ENCODE data around the gene ATP6V0A1. TPM values are rescaled to one million over a fixed set of nuclear protein-coding genes. Genes with fewer than 3 reads are reported as not detected.

Gene ATP6V0A1
- total and polyA plus RNA-seq, 4 experiments from 2014 or later: 3.9 to 15.9 (median 9.7) TPM

DNA sequence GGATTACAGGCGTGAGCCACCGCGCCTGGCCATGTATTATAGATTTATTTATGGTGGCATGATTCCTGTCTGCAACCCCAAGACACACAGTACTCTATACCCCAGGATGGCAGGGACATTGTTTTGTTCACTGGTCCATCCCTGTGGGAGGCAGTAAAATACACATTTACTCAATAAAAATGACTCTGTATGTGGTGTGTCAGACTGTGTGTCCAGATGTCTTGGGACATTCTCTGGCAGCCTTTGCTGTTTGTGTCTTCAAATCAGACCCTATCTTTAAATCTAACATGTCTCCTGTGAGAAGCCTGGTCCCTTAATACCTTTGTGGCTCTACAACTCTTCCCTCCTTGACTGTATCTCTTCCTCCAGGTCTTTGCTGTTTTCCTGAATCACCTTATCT is 101.6 kb downstream of the ATP6V0A1 start:
- POLR2A ChIA-PET (ENCODE audit: partially characterized antibody): interaction anchor here (1.0 kb wide), 1 partner anchor 19 kb away, joined by 3 read pairs; no protein-coding TSS in a partner anchor
- intact Hi-C loops (cut with micrococcal nuclease): no loop called here

GRCh38 chr17:42561897-42562387 is 103.3 kb downstream of the ATP6V0A1 start, which contains the start of gene COASY:
COASY (plus strand) TSS chr17:42562148; CDS start chr17:42562623, 475 bp downstream.
- Mint-ChIP-seq H3K36me3 (peaks cover 0 to 23% of the 10 kb centered on the region in 2 donors), H3K27ac (peak within 1 kb of the TSS; percentile 91 to 98 (median 96)), H3K4me3 (peak within 1 kb of the TSS; percentile 90 to 95 (median 92)), H3K4me1 (peaks cover 14 to 52% (median 36%) of the 10 kb centered on the region in 4 donors), H3K27me3 (no peaks in the 10 kb centered on the region), H3K9me3 (peaks cover 0 to 2% (median 0%) of the 10 kb centered on the region in 8 donors)
- ChIA-PET CTCF (ENCODE audit: partially characterized antibody) (interaction anchor here (0.8 to 2.3 kb wide), 2 partner anchors 16 to 21 kb away, joined by 3 to 10 read pairs; partner anchors contain the start of gene PSMC3IP), POLR2A (ENCODE audit: partially characterized antibody) (interaction anchor here (0.5 to 1.3 kb wide), 3 partner anchors 8 to 26 kb away, joined by 3 to 7 read pairs (median 4); partner anchors contain the start of genes NAGLU and PSMC3IP)
- intact Hi-C loops (cut with micrococcal nuclease): loop anchor here (1.0 to 2.0 kb wide), 2 partner anchors 8 to 15 kb away; partner anchors contain the start of gene PSMC3IP
- peaks cover 38% of the 10 kb centered on the region for H3K4me1 ChIP-seq (ENCODE audit: insufficient read depth, low read length)
- no peaks in the 10 kb centered on the region for H3K9me3 ChIP-seq (ENCODE audit: control insufficient read depth in 1 of 2, low read length in 2 of 2)
- H3K27me3 ChIP-seq (ENCODE audit: insufficient read depth, low read length): no peaks in the 10 kb centered on the region
- peaks cover 23% of the 10 kb centered on the region for H3K36me3 ChIP-seq (ENCODE audit: insufficient read depth, low read length)
- peak within 1 kb of the TSS; percentile 85 for H3K27ac ChIP-seq (ENCODE audit: low read depth, low read length)
- H3K4me3 ChIP-seq (ENCODE audit: low read length in 2 of 2): peak within 1 kb of the TSS; percentile 62 to 93
- peak; percentile 88 to 91 (median 89) for DNase-seq

More for the DNA sequence above, 101.6 kb downstream of the ATP6V0A1 start:
- H3K4me1 ChIP-seq (ENCODE audit: insufficient read depth, low read length): peaks cover 33% of the 10 kb centered on the region
- CTCF ChIA-PET (ENCODE audit: partially characterized antibody): interaction anchor here (2.0 kb wide), 1 partner anchor 12 kb away, joined by 9 read pairs; no protein-coding TSS in a partner anchor
- H3K27ac Mint-ChIP-seq: peak overlapping the region in 4 of 7 donors; percentile 2 to 96 (median 64)
- peaks cover 0 to 2% (median 0%) of the 10 kb centered on the region in 8 donors for H3K9me3 Mint-ChIP-seq
- peaks cover 12 to 49% (median 32%) of the 10 kb centered on the region in 4 donors for H3K4me1 Mint-ChIP-seq
- H3K4me3 Mint-ChIP-seq: peak overlapping the region in 3 of 8 donors; percentile 40 to 73 (median 61)
- no peak for DNase-seq
- no peaks in the 10 kb centered on the region for H3K27me3 Mint-ChIP-seq
- H3K27me3 ChIP-seq (ENCODE audit: insufficient read depth, low read length): no peaks in the 10 kb centered on the region
- peaks cover 0 to 17% of the 10 kb centered on the region in 2 donors for H3K36me3 Mint-ChIP-seq
- no peak overlapping the region for H3K27ac ChIP-seq (ENCODE audit: low read depth, low read length)
- peaks cover 13% of the 10 kb centered on the region for H3K36me3 ChIP-seq (ENCODE audit: insufficient read depth, low read length)
- H3K9me3 ChIP-seq (ENCODE audit: control insufficient read depth in 1 of 2, low read length in 2 of 2): no peaks in the 10 kb centered on the region
- H3K4me3 ChIP-seq (ENCODE audit: low read length in 2 of 2): no peak overlapping the region

DNA sequence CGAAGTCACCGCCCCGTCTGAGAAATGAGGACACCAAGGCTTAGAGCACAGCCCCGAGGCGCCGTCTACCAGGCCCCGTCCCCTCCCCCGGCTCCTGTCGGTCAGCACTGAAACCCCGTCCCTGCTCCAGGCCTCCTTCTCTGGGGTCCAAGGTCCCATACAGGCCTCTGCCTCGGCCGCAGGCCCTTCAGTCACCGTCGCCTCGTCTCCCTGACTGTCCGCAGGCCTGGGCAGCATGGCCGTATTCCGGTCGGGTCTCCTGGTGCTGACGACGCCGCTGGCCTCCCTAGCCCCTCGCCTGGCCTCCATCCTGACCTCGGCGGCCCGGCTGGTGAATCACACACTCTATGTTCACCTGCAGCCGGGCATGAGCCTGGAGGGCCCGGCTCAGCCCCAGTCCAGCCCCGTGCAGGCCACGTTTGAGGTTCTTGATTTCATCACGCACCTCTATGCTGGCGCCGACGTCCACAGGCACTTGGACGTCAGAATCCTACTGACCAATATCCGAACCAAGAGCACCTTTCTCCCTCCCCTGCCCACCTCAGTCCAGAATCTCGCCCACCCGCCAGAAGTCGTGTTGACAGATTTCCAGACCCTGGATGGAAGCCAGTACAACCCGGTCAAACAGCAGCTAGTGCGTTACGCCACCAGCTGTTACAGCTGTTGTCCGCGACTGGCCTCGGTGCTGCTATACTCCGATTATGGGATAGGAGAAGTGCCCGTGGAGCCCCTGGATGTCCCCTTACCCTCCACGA is 103.9 kb downstream of the ATP6V0A1 start:
- Mint-ChIP-seq H3K27me3 (no peaks in the 10 kb centered on the region), H3K4me1 (peaks cover 13 to 50% (median 36%) of the 10 kb centered on the region in 4 donors), H3K36me3 (peaks cover 0 to 28% of the 10 kb centered on the region in 2 donors), H3K9me3 (peaks cover 0 to 2% (median 0%) of the 10 kb centered on the region in 8 donors), H3K27ac (peak overlapping the region; percentile 91 to 98 (median 96)), H3K4me3 (peak overlapping the region; percentile 90 to 95 (median 92))
- CTCF ChIA-PET (ENCODE audit: partially characterized antibody): interaction anchor here (0.8 to 2.3 kb wide), 2 partner anchors 16 to 21 kb away, joined by 3 to 10 read pairs; partner anchors contain the start of gene PSMC3IP
- H3K9me3 ChIP-seq (ENCODE audit: control insufficient read depth in 1 of 2, low read length in 2 of 2): no peaks in the 10 kb centered on the region
- intact Hi-C loops (cut with micrococcal nuclease): loop anchor here (1.0 to 2.0 kb wide), 2 partner anchors 8 to 14 kb away; partner anchors contain the start of gene PSMC3IP
- H3K27me3 ChIP-seq (ENCODE audit: insufficient read depth, low read length): no peaks in the 10 kb centered on the region
- H3K27ac ChIP-seq (ENCODE audit: low read depth, low read length): peak overlapping the region; percentile 85
- H3K4me3 ChIP-seq (ENCODE audit: low read length in 2 of 2): peak overlapping the region; percentile 62 to 93
- DNase-seq: peak in 1 of 5 donors; percentile 56
- H3K36me3 ChIP-seq (ENCODE audit: insufficient read depth, low read length): peaks cover 23% of the 10 kb centered on the region
- peaks cover 42% of the 10 kb centered on the region for H3K4me1 ChIP-seq (ENCODE audit: insufficient read depth, low read length)
- POLR2A ChIA-PET (ENCODE audit: partially characterized antibody): interaction anchor here (0.5 to 1.3 kb wide), 4 partner anchors 8 to 46 kb away, joined by 3 to 7 read pairs (median 4); partner anchors contain the start of genes NAGLU, PSMC3IP and RETREG3

DNA sequence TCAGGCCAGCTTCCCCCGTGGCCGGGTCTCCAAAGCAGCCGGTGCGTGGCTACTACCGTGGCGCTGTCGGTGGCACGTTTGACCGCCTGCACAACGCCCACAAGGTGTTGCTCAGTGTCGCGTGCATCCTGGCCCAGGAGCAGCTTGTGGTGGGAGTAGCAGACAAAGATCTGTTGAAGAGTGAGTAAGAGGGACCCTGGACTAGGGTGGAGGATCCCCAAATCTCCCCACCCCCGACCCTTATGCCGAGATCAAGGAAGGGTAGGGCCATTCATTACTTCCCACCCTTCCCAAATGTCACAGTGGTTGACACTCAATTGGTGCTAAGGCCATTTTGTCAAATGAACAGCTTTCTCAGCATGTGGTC is 104.4 kb downstream of the ATP6V0A1 start:
- peaks cover 0 to 2% (median 0%) of the 10 kb centered on the region in 8 donors for H3K9me3 Mint-ChIP-seq
- H3K27ac ChIP-seq (ENCODE audit: low read depth, low read length): peak overlapping the region; percentile 85
- peak overlapping the region in 1 of 2 donors; percentile 93 for H3K4me3 ChIP-seq (ENCODE audit: low read length in 2 of 2)
- ChIA-PET CTCF (ENCODE audit: partially characterized antibody) (interaction anchor here (0.6 to 2.3 kb wide), 3 partner anchors 12 to 45 kb away, joined by 3 to 10 read pairs (median 3); partner anchors contain the start of gene PSMC3IP), POLR2A (ENCODE audit: partially characterized antibody) (interaction anchor here (1.0 to 6.3 kb wide), 5 partner anchors 9 to 46 kb away, joined by 3 to 73 read pairs (median 7); partner anchors contain the start of genes NAGLU, PSMC3IP and RETREG3)
- H3K4me1 ChIP-seq (ENCODE audit: insufficient read depth, low read length): peaks cover 47% of the 10 kb centered on the region
- H3K4me1 Mint-ChIP-seq: peaks cover 16 to 55% (median 40%) of the 10 kb centered on the region in 4 donors
- peak overlapping the region; percentile 6 to 98 (median 94) for H3K27ac Mint-ChIP-seq
- intact Hi-C loops (cut with micrococcal nuclease): loop anchor here (2.0 kb wide), 1 partner anchor 14 kb away; the partner anchor contains the start of gene PSMC3IP
- H3K9me3 ChIP-seq (ENCODE audit: control insufficient read depth in 1 of 2, low read length in 2 of 2): no peaks in the 10 kb centered on the region
- H3K36me3 Mint-ChIP-seq: peaks cover 0 to 32% of the 10 kb centered on the region in 2 donors
- no peaks in the 10 kb centered on the region for H3K27me3 Mint-ChIP-seq
- H3K36me3 ChIP-seq (ENCODE audit: insufficient read depth, low read length): peaks cover 23% of the 10 kb centered on the region
- no peak for DNase-seq
- peak overlapping the region; percentile 90 to 95 (median 92) for H3K4me3 Mint-ChIP-seq
- H3K27me3 ChIP-seq (ENCODE audit: insufficient read depth, low read length): no peaks in the 10 kb centered on the region

DNA sequence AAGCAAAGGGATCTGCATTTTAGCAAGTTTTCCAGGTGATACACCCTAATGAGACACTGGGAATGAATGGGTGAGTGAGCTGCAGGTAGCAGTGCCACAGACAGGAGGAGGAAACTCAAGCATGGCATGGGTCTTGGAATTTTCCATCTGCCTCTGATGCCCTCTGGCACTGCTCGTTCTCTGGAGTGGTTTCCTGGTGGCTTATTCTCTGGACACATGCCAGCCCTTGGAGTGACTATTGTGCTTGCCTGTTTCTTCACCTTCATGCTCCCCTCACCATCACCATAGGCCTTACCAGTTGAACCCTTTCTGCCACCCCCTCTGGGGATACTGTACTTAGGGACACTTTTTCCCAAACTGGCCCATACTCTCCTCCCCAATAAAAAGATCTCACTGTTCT is 104.9 kb downstream of the ATP6V0A1 start:
- Mint-ChIP-seq H3K4me3 (peak overlapping the region; percentile 69 to 95 (median 92)), H3K27me3 (no peaks in the 10 kb centered on the region), H3K36me3 (peaks cover 0 to 34% of the 10 kb centered on the region in 2 donors), H3K4me1 (peaks cover 17 to 57% (median 41%) of the 10 kb centered on the region in 4 donors), H3K27ac (peak overlapping the region; percentile 41 to 96 (median 67)), H3K9me3 (peaks cover 0 to 2% (median 0%) of the 10 kb centered on the region in 8 donors)
- intact Hi-C loops (cut with micrococcal nuclease): loop anchor here (2.0 kb wide), 1 partner anchor 13 kb away; the partner anchor contains the start of gene PSMC3IP
- Histone ChIP-seq H3K27me3 (ENCODE audit: insufficient read depth, low read length) (no peaks in the 10 kb centered on the region), H3K27ac (ENCODE audit: low read depth, low read length) (peak overlapping the region; percentile 85), H3K9me3 (ENCODE audit: control insufficient read depth in 1 of 2, low read length in 2 of 2) (no peaks in the 10 kb centered on the region), H3K4me3 (ENCODE audit: low read length in 2 of 2) (peak overlapping the region in 1 of 2 donors; percentile 93), H3K36me3 (ENCODE audit: insufficient read depth, low read length) (peaks cover 24% of the 10 kb centered on the region), H3K4me1 (ENCODE audit: insufficient read depth, low read length) (peaks cover 51% of the 10 kb centered on the region)
- ChIA-PET CTCF (ENCODE audit: partially characterized antibody) (interaction anchor here (0.6 to 2.3 kb wide), 3 partner anchors 11 to 46 kb away, joined by 3 to 10 read pairs (median 3); partner anchors contain the start of gene PSMC3IP), POLR2A (ENCODE audit: partially characterized antibody) (interaction anchor here (1.0 to 6.3 kb wide), 3 partner anchors 9 to 45 kb away, joined by 3 to 73 read pairs (median 35); partner anchors contain the start of genes PSMC3IP and RETREG3)
- DNase-seq: no peak

DNA sequence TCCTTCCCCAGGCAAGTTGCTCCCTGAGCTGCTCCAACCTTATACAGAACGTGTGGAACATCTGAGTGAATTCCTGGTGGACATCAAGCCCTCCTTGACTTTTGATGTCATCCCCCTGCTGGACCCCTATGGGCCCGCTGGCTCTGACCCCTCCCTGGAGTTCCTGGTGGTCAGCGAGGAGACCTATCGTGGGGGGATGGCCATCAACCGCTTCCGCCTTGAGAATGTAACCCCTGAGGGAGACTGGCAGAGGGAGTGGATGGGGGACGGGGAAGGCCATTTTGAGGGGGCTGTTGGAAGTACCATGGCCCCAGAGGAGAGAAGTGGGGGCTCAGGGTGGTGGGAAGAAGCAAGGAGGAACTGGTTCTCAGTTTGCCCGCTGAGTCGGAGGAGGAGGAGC is 105.3 kb downstream of the ATP6V0A1 start:
- no peaks in the 10 kb centered on the region for H3K9me3 ChIP-seq (ENCODE audit: control insufficient read depth in 1 of 2, low read length in 2 of 2)
- CTCF ChIA-PET (ENCODE audit: partially characterized antibody): interaction anchor here (0.6 to 4.5 kb wide), 4 partner anchors 11 to 46 kb away, joined by 3 to 37 read pairs (median 6); partner anchors contain the start of gene PSMC3IP
- peaks cover 55% of the 10 kb centered on the region for H3K4me1 ChIP-seq (ENCODE audit: insufficient read depth, low read length)
- Mint-ChIP-seq H3K27ac (peak overlapping the region; percentile 41 to 96 (median 67)), H3K9me3 (peaks cover 0 to 2% (median 0%) of the 10 kb centered on the region in 8 donors), H3K4me1 (peaks cover 19 to 61% (median 44%) of the 10 kb centered on the region in 4 donors), H3K4me3 (peak overlapping the region in 7 of 8 donors; percentile 42 to 95 (median 79)), H3K27me3 (no peaks in the 10 kb centered on the region), H3K36me3 (peaks cover 0 to 38% of the 10 kb centered on the region in 2 donors)
- POLR2A ChIA-PET (ENCODE audit: partially characterized antibody): interaction anchor here (0.5 to 6.3 kb wide), 6 partner anchors 10 to 409 kb away, joined by 3 to 73 read pairs (median 6); partner anchors contain the start of genes NAGLU, PSMC3IP and RETREG3
- no peaks in the 10 kb centered on the region for H3K27me3 ChIP-seq (ENCODE audit: insufficient read depth, low read length)
- H3K27ac ChIP-seq (ENCODE audit: low read depth, low read length): no peak overlapping the region
- peaks cover 28% of the 10 kb centered on the region for H3K36me3 ChIP-seq (ENCODE audit: insufficient read depth, low read length)
- intact Hi-C loops (cut with micrococcal nuclease): loop anchor here (2.0 kb wide), 1 partner anchor 13 kb away; the partner anchor contains the start of gene PSMC3IP
- DNase-seq: no peak
- H3K4me3 ChIP-seq (ENCODE audit: low read length in 2 of 2): no peak overlapping the region

Data from CD4-positive, alpha-beta memory T cell (primary cell).